HG03442 (cell line): Measurements from ENCODE around the gene SNAPC5.
"Not testable (repeated sequence)": the region's sequence is repeated elsewhere in the genome, so short reads cannot be mapped to it uniquely, and the experiment has no call there.

Source experiments
- ATAC-seq: cut with Tn5 transposase; IDR thresholded peaks from one replicate; pipeline ENCODE4 v1.9.1; 2021; ENCODE audit warnings: mild to moderate bottlenecking, moderate library complexity; ENCODE audit not compliant: unreplicated experiment

The SNAPC5 gene, protein sequence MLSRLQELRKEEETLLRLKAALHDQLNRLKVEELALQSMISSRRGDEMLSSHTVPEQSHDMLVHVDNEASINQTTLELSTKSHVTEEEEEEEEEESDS

DNA sequence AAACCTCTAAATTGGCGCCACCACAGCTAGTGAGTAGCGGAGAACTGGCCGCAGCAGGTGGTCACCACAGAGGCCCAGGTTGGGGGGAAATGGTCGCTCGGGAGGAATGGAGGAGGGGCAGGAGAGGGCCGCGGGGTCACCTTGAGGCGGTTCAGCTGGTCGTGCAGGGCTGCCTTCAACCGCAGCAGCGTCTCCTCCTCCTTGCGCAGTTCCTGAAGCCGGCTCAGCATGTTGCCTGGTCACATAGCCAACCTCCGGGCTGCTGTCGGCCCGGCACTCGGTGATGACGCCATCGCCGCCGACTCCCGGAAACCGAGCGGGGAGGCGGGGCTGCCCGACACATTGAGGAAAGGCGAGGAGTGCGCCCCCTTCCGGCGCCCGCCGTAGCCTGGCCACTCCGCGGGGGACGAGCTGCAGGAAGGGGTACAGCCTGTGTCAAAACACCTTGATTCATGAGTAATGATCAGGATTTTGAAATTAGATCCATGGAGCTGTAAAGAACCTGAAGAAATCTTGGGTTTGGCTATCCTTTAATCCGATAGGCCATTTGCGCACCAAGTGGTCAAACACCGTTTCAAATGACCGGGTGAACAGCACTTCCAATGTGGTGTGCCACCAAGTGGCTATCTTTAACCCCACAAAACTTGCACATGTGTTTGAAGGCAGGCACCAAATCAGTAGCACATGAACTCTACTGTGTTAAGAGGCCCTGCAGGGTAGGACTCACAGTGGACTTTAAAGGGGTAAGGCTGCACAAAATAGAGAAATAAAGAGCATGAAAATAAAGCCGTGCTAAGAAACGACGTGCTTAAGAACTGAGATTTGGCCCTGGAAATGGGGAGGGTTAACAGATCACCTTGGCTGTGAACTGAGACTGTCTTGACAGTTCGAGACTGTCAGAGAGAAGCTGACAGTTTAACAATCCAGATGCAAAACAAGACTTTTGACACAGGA, at the start of gene SNAPC5:
TSS of gene SNAPC5 (minus strand) at position 261 of the 954 bp plus-strand sequence. CDS start at position 230, 31 bp downstream.
- ATAC-seq, result peak; percentile 78

- ATAC-seq, result no peak
These were observed 47.7 kb upstream of the SNAPC5 start for GRCh38 chr15:66545255-66545654.

GRCh38 chr15:66542896-66543295, 45.3 kb upstream of the SNAPC5 start:
- no peak for ATAC-seq

- no peak for ATAC-seq
These were observed 37.5 kb upstream of the SNAPC5 start for GRCh38 chr15:66535056-66535455.

GRCh38 chr15:66524838-66525237, 27.3 kb upstream of the SNAPC5 start:
- no peak for ATAC-seq

GRCh38 chr15:66523926-66524325, 26.4 kb upstream of the SNAPC5 start:
- no peak for ATAC-seq

- no peak for ATAC-seq
These were observed 18.4 kb upstream of the SNAPC5 start for GRCh38 chr15:66515901-66516322.

DNA sequence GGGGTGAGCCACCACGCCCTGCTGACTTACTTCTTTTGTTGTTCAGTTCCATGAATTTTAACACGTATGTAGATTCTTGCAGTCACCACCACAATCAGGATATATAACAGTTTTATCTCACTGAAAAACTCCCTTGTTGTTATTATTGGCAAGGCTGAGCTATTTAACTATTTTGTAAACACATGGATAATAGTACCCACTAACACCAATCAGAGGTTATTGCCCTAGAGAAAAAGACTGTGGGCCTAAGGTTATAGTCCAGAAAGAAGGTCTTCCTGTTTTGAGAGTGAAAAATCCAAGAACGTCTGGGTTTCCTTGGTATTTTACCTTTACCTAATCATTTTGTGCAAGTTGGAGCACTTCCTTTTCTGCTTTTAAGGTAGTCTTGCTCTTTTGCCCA, 17.0 kb upstream of the SNAPC5 start:
- ATAC-seq, result no peak

DNA sequence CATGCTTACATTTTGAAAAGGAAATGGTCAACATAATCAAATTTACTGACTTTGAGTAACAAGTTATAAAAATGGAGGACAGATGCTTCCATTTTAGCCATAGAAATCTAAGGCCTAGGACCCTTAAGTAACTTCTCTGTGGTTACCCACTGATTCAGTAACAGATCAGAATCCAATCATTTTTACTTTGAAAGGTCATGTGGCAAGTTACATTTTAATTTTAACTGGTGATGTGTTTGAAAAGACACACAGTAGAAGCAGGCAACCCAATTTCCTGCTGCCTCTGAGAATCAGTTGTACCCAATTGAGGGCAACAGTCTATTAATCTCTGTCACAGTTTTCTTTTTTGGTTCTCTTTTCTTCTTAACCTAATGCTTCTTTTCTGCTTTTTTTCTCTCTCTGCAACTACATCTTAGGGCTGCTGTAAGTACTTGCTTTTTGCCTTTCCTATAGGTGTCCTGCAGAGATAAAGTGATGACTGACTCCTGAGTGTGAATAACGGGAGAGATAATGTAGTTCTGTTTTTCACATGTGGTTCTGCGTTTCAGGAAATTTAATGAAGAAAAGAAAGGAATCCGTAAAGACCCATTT, 10.8 kb upstream of the SNAPC5 start:
- no peak for ATAC-seq

DNA sequence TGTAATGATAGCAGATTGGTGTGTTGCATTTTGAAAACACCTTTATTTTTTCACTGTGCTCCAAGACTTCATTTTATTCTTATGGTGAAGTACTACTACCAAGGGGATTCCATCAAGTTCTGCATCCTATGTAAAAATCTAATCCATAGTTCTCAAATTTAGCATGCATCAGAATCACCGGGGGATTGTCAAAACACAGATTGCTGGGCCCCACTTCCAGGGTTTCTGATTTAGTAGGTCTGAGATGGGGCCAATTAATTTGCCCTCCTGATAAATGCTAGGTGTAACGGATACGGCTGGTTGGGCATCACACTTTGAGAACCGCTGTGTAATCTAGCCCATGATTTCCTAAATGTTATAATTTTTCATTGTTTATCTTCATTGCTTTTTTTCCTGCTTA, 8.3 kb upstream of the SNAPC5 start:
- no peak for ATAC-seq

DNA sequence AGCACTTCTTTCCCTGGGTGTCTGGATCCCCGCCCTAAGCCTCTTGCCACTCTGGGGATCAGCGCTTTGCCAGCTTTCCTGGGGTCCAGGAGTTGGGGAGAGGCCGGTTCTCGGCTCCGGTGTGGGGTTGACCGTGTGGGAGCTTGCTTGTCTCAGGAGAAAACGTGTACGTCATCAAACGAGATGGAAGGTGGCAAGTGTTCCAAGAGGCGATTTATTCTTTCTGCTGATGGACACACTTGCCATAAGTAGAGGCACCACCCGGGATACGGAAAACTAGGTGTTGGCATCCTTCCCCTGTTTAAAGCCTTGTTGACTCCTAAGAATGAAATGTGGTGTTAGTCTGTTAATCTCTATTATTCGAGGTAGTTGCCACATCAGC, 7.9 kb upstream of the SNAPC5 start:
- ATAC-seq, result no peak

- ATAC-seq, result peak; percentile 66
These were observed 7.2 kb upstream of the SNAPC5 start, which contains the start of the genes RPL4 and ZWILCH for GRCh38 chr15:66504563-66505429. RPL4 (minus strand) TSS chr15:66504855; CDS start chr15:66504790, 65 bp downstream. ZWILCH (plus strand) TSS chr15:66505326; CDS start chr15:66505339, 13 bp downstream.

- no peak for ATAC-seq
These were observed 6.4 kb upstream of the SNAPC5 start for GRCh38 chr15:66503780-66504562.

- not testable (repeated sequence) for ATAC-seq
These were observed 5.6 kb upstream of the SNAPC5 start for GRCh38 chr15:66503041-66503648.

GRCh38 chr15:66502491-66502890, 4.9 kb upstream of the SNAPC5 start:
- no peak for ATAC-seq

DNA sequence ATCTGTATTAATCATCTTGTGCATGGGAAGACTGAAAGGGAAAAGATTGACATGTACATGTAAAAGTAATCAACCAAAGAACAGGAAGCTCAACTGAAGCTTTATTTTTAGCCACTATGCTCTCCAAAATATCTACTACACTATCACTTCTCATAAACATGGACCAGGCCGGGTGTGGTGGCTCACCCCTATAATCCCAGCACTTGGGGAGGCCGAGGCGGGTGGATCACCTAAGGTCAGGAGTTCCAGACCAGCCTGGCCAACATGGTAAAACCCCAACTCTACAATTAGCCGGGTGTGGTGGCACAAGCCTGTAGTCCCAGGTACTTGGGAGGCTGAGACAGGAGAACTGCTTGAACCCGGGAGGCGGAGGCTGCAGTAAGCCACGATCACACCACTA, 2.8 kb upstream of the SNAPC5 start:
- ATAC-seq, result not testable (repeated sequence)

DNA sequence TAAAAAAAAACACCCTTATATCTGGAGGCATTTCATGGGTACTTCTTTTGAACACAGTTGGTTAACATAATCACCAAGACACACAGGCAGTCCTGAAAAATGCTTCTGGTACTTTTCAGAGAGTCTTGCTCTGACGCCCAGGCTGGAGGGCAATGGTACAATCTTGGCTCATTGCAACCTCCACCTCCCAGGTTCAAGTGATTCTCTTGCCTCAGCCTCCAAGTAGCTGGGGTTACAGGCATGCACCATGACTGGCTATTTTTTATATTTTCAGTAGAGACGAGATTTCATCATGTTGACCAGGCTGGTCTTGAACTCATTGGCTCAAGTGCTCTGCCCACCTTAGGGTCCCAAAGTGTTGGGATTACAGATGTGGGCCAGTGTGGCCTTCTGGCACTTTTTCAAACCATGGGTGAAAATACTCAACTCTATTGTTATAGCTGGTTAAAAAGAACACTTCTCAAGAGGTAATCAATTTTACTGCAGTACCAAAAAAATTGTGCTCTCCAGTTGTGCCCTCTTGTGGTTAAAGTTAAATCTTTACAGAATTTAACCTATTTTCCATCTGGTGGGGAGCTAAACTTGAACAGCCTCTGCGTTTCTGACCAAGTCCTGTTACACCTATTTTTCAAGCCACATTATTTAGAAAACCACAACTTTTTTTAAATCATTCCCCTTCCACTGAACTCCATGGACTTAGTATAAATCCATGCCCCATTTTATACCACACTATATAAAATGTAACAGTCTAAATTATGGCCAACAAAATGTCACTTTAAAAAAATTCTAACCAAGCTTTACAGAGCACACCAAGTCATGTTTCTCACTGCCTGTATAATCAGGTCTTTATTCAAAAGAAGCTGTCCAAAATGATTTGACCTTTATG, 1.2 kb upstream of the SNAPC5 start:
- no peak for ATAC-seq

- ATAC-seq, result peak; percentile 8
These were observed 536 bp downstream of the SNAPC5 start for GRCh38 chr15:66496951-66497501.
